Stomach (tissue), 4 donors: ENCODE data around the gene TTC7B.

Experiments used
- POLR2A ChIP-seq, 4 donors: fragments of 450-650 bp; IDR thresholded peaks; one replicate each; pipeline ENCODE4 v1.6.1; 2016; ENCODE audit warnings: antibody characterized with exemption in 4 of 4, control low read depth in 2 of 4, mild to moderate bottlenecking in 1 of 4, moderate library complexity in 1 of 4
- TF ChIP-seq, protein P1 (sequence below), 7 experiments: fragments of 450-650 bp in 4 of 7; fragments of 200-600 bp in 3 of 7; sonication (generic) in 3 of 7; IDR thresholded peaks; one replicate each; pipeline ENCODE4 v1.5.1; 2016 to 2019; ENCODE audit warnings: antibody characterized with exemption in 7 of 7, control low read depth in 2 of 7, mild to moderate bottlenecking in 1 of 7

DNA sequence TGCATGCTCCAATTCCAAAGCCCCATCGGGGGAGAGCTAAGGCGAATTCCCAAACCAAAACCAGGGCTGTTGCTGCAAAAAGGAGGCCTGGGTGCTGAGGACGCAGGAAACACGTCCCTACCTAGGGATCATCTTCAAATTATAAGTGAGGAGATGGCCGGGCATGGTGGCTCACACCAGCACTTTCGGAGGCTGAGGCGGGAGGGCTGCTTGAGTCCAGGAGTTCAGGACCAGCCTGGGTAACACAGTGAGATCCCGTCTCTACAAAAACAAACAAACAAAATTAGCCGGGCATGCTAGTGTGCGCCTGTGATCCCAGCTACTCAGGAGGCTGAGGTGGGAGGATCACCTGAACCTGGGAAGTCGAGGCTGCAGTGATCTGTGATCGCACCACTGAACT is 276.2 kb downstream of the TTC7B start:
- TF ChIP-seq, protein P1, sequence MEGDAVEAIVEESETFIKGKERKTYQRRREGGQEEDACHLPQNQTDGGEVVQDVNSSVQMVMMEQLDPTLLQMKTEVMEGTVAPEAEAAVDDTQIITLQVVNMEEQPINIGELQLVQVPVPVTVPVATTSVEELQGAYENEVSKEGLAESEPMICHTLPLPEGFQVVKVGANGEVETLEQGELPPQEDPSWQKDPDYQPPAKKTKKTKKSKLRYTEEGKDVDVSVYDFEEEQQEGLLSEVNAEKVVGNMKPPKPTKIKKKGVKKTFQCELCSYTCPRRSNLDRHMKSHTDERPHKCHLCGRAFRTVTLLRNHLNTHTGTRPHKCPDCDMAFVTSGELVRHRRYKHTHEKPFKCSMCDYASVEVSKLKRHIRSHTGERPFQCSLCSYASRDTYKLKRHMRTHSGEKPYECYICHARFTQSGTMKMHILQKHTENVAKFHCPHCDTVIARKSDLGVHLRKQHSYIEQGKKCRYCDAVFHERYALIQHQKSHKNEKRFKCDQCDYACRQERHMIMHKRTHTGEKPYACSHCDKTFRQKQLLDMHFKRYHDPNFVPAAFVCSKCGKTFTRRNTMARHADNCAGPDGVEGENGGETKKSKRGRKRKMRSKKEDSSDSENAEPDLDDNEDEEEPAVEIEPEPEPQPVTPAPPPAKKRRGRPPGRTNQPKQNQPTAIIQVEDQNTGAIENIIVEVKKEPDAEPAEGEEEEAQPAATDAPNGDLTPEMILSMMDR (IDR thresholded peaks at IDR 0.05) = no peak
- TF ChIP-seq POLR2A (IDR thresholded peaks at IDR 0.05) = no peak
